DLD1 (cell line): ENCODE data around the gene NSMCE3.

Experiments used
- in situ Hi-C: cut with HindIII; loops from 2 replicates; pipeline ENCODE4 v1.10.0; 2017; ENCODE audit warnings: low sequenced_read_pairs

Gene NSMCE3

DNA sequence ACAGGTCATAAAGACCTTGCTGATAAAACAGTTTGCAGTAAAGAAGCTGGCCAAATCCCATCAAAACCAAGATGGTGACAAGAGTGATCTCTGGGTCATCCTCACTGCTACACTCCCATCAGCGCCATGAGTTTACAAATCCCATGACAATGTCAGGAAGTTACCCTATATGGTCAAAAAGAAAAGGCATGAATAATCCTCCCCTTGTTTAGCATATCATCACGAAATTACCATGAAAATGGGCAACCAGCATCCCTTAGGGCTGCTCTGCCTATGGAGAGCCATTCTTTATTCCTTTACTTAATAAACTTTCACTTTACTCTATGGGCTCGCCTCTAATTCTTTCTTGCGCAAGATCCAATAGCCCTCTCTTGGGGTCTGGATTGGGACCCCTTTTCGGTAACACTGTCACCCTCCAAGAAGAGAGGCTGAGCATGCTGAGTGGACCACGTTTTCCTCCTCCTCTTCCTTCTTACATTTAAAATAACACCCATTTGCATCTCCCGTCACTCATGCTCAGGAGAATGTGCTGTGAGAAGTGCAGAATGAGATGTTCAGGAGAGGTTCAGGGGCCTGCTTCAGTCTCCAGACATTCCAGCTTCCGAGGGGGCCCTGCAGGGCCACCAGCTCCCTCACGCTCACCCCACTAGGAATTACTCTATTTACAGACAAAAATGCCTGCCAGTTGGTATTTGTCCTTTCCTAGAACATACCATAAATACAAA, 47.3 kb downstream of the NSMCE3 start:
- in situ Hi-C loops = no loop called here

DNA sequence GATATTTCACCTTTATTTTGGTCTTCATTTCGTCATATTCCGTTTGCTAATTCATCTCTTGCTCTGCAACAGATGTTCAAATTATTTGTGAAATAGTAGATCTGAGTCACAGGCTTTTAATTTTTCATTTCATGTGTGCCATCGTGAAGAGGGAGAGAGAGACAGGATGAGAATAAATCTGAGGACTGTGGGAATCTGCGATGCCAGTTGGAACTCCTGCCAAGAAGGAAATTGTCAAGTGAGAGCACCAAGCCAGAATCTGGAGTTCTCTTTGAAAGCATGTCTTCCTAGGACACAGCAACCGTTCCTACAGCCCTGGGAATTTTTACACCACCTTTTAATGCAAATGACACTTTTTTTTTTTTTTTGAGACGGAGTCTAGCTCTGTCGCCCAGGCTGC, 48.8 kb downstream of the NSMCE3 start:
- in situ Hi-C loops = no loop called here

DNA sequence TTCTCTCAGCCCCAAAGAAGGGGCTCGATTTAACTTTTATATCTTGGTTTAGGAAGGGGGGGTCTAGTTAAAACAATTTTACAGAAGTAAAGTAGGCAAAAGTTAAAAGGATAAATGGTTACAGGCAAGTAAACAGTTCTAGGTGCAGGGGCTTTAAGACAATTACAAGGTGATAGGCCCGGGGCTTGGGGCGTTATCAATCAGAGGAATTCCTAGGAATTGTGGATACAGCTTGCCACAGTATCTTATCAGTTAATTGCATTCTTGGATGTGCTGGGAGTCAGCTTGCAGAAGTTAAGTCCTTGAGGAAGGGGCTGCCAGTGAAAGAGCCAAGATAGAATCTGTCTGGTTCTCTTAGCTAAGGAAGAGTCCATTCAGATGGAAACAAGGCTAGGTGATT, 52.7 kb downstream of the NSMCE3 start:
- in situ Hi-C loops = no loop called here
